Liver (tissue), 9 donors: ENCODE results near the gene MYO18A. TPM values are rescaled to one million over a fixed set of nuclear protein-coding genes. Genes with fewer than 3 reads are reported as not detected.
"Not testable (repeated sequence)": the region's sequence is repeated elsewhere in the genome, so short reads cannot be mapped to it uniquely, and the experiment has no call there.

Source experiments
- DNase-seq: peaks from one replicate; pipeline ENCODE4 v3.0.0-alpha.2; 2017; ENCODE audit warnings: low spot score
- H3K27ac ChIP-seq, 2 donors: one replicate each; pipeline ENCODE4 v1.7.0; 2013; ENCODE audit warnings: inconsistent platforms in 2 of 2, low read length in 2 of 2, control low read depth in 1 of 2, low read depth in 1 of 2, mild to moderate bottlenecking in 1 of 2
- H3K27me3 ChIP-seq, 4 donors: one replicate each; pipeline versions ENCODE4 v1.6.1 to v1.7.0; 2013; ENCODE audit warnings: low read length in 3 of 4, inconsistent platforms in 1 of 4, mild to moderate bottlenecking in 1 of 4, moderate library complexity in 1 of 4; ENCODE audit not compliant: control insufficient read depth in 4 of 4, insufficient read depth in 4 of 4
- H3K36me3 ChIP-seq, 4 donors: one replicate each; pipeline versions ENCODE4 v1.6.1 to v1.7.0; 2013; ENCODE audit warnings: low read length in 3 of 4, mild to moderate bottlenecking in 3 of 4, low read depth in 1 of 4, moderate library complexity in 1 of 4; ENCODE audit not compliant: control insufficient read depth in 4 of 4, insufficient read depth in 3 of 4
- H3K4me1 ChIP-seq, 4 donors: one replicate each; pipeline versions ENCODE4 v1.6.1 to v1.7.0; 2013; ENCODE audit warnings: low read length in 3 of 4, mild to moderate bottlenecking in 3 of 4, moderate library complexity in 1 of 4; ENCODE audit not compliant: control insufficient read depth in 4 of 4, insufficient read depth in 4 of 4
- H3K4me3 ChIP-seq, 3 donors: one replicate each; pipeline versions ENCODE4 v1.6.1 to v1.7.0; 2013; ENCODE audit warnings: low read length in 3 of 3, control low read depth in 1 of 3, low read depth in 1 of 3, mild to moderate bottlenecking in 1 of 3
- H3K9ac ChIP-seq, 2 donors: one replicate each; pipeline ENCODE4 v1.7.0; 2013; ENCODE audit warnings: low read length in 2 of 2, mild to moderate bottlenecking in 2 of 2, moderate library complexity in 2 of 2, control low read depth in 1 of 2, low read depth in 1 of 2
- H3K9me3 ChIP-seq, 4 donors: one replicate each; pipeline versions ENCODE4 v1.6.1 to v1.7.0; 2013; ENCODE audit warnings: low read length in 3 of 4; ENCODE audit not compliant: control insufficient read depth in 4 of 4
- EGR1 ChIP-seq, 2 donors: IDR thresholded peaks; 2 replicates each; pipeline ENCODE4 v1.6.1; 2016 to 2018; ENCODE audit warnings: antibody characterized with exemption in 2 of 2, low read depth in 2 of 2
- FOXA1 ChIP-seq: IDR thresholded peaks from 2 replicates; pipeline ENCODE4 v1.6.1; 2016; ENCODE audit warnings: antibody characterized with exemption
- FOXA2 ChIP-seq: IDR thresholded peaks from 2 replicates; pipeline ENCODE4 v1.6.1; 2016; ENCODE audit warnings: antibody characterized with exemption
- GABPA ChIP-seq, 2 donors: IDR thresholded peaks in 1 of 2; conservative IDR thresholded peaks in 1 of 2; 2 replicates each; pipeline ENCODE4 v1.6.1; 2016; ENCODE audit warnings: antibody characterized with exemption in 2 of 2, mild to moderate bottlenecking in 1 of 2, moderate library complexity in 1 of 2
- HNF4A ChIP-seq, 2 donors: conservative IDR thresholded peaks; 2 replicates each; pipeline ENCODE4 v1.6.1; 2016; ENCODE audit warnings: antibody characterized with exemption in 2 of 2, mild to moderate bottlenecking in 2 of 2
- HNF4G ChIP-seq: IDR thresholded peaks from 2 replicates; pipeline ENCODE4 v1.6.1; 2016; ENCODE audit warnings: antibody characterized with exemption
- JUND ChIP-seq, 2 donors: IDR thresholded peaks; 2 replicates each; pipeline ENCODE4 v1.6.1; 2016; ENCODE audit warnings: antibody characterized with exemption in 2 of 2
- NR2F2 ChIP-seq: IDR thresholded peaks from 2 replicates; pipeline ENCODE4 v1.6.1; 2016; ENCODE audit warnings: antibody characterized with exemption
- RAD21 ChIP-seq, 2 donors: IDR thresholded peaks; 2 replicates each; pipeline ENCODE4 v1.6.1; 2016; ENCODE audit warnings: antibody characterized with exemption in 2 of 2, mild to moderate bottlenecking in 2 of 2
- REST ChIP-seq: IDR thresholded peaks from 2 replicates; pipeline ENCODE4 v1.6.1; 2016; ENCODE audit warnings: antibody characterized with exemption, mild to moderate bottlenecking
- RXRA ChIP-seq, 2 donors: IDR thresholded peaks; 2 replicates each; pipeline ENCODE4 v1.6.1; 2017 to 2018; ENCODE audit warnings: antibody characterized with exemption in 2 of 2, mild to moderate bottlenecking in 1 of 2
- SP1 ChIP-seq: IDR thresholded peaks from 2 replicates; pipeline ENCODE4 v1.6.1; 2018; ENCODE audit warnings: antibody characterized with exemption, mild to moderate bottlenecking
- TAF1 ChIP-seq: conservative IDR thresholded peaks from 2 replicates; pipeline ENCODE4 v1.6.1; 2016; ENCODE audit warnings: antibody characterized with exemption, mild to moderate bottlenecking
- YY1 ChIP-seq: IDR thresholded peaks from 2 replicates; pipeline ENCODE4 v1.6.1; 2016; ENCODE audit warnings: antibody characterized with exemption, mild to moderate bottlenecking
- ZBTB33 ChIP-seq: IDR thresholded peaks from 2 replicates; pipeline ENCODE4 v1.6.1; 2016; ENCODE audit warnings: antibody characterized with exemption
- WGBS: extraction: QIAGEN DNeasy Blood & Tissue Kit; methylation state at CpG from one replicate; pipeline ENCODE4 v1.1.7; 2013; 5-methylcytosine and 5-hydroxymethylcytosine counted together
- polyA plus RNA-seq, 2 donors: library from polyadenylated mRNA; stranded (reverse) in 1 of 2; unstranded in 1 of 2; fragments of 200-250 nt in 1 of 2; fragments of >200 nt in 1 of 2; fragmentation: Nextera tagmentation in 1 of 2; extraction: Ambion mirVana in 1 of 2; gene quantifications; one replicate each; pipeline versions ENCODE4 v1.2.1 to v1.2.3, GENCODE V29; 2013 to 2015
- total RNA-seq, 2 donors: library from RNA; depleted of rRNA; stranded (reverse); fragments of >200 nt; gene quantifications; one replicate each; pipeline ENCODE4 v1.2.3, GENCODE V29; 2014
- TF ChIP-seq, protein P1 (sequence below): fragments of 150-350 bp; IDR thresholded peaks from 2 replicates; pipeline ENCODE4 v1.5.1; 2017; ENCODE audit warnings: improper control_type of control experiment, low read depth, low read length; ENCODE audit not compliant: missing input control
- donor health status: healthy.
- donor health status: healthy.
- donor health status: healthy.
- donor health status: healthy.
- donor health status: healthy.

The MYO18A gene
- total and polyA plus RNA-seq, 4 donors, result 26.3 to 81.6 (median 37.3) TPM

DNA sequence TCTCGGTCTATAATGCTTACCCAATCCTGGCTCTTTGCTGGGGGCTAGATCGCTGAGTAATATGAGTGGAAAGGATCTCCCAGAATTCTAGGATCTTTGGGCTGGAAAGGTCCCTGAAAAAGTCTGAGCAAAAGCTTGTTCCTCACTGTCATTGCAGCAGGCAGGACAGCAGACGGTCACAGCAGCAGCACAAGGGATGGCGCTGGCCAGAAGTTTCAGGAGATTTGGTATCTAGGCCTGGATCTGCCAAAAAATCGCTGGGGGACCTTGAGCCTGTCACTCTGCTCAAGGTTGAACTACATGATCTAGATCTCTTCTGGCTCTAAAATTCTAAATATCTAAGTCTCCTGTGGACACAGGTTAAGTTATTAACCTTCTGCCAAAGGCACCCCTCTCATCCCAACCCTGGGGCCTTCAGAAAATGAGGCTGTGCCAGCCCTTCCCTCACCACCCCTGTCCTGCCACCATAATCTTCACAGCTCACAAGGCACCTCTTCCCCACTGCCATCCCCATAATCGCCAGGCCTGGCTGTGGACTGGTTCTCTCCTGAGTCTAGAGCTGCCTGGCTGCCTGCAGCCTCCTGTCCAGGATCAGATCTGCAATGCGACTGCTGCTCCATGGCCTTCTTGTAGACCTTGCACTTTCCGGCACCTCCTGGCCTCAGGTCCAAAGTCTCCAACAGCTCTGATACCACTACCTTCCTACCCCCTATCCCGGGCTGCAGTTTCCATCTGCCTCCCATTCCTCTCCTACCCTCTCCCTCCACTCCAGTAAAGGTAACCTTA is 10.2 kb downstream of the MYO18A start:
- Histone ChIP-seq H3K9ac (no peak overlapping the region), H3K27me3 (no peaks in the 10 kb centered on the region), H3K4me3 (no peak overlapping the region), H3K27ac (peak overlapping the region; percentile 31 to 48), H3K4me1 (peaks cover 14 to 62% (median 40%) of the 10 kb centered on the region in 4 donors), H3K36me3 (peaks cover 5 to 9% (median 8%) of the 10 kb centered on the region in 4 donors), H3K9me3 (no peaks in the 10 kb centered on the region)
- WGBS, result 60% methylated on average over 9 of the region's 9 CpGs
- TF ChIP-seq HNF4A (conservative IDR thresholded peaks at IDR 0.05) (peak; percentile 98 to 99), ZBTB33 (no peak), NR2F2 (peak; percentile 19), FOXA2 (peak; percentile 34), REST (peak; percentile 14), RXRA (IDR thresholded peaks at IDR 0.05) (peak; percentile 70 to 82), FOXA1 (peak; percentile 15), TAF1 (no peak), RAD21 (IDR thresholded peaks at IDR 0.05) (peak in 1 of 2 donors; percentile 39), GABPA (IDR thresholded peaks at IDR 0.05 in 1 of 2, conservative IDR thresholded peaks at IDR 0.05 in 1 of 2) (no peak), EGR1 (IDR thresholded peaks at IDR 0.05; ENCODE audit: low read depth in 2 of 2) (no peak), JUND (IDR thresholded peaks at IDR 0.05) (peak in 1 of 2 donors; percentile 40), SP1 (peak; percentile 80), YY1 (peak; percentile 42), HNF4G (peak; percentile 93)
- TF ChIP-seq, protein P1, sequence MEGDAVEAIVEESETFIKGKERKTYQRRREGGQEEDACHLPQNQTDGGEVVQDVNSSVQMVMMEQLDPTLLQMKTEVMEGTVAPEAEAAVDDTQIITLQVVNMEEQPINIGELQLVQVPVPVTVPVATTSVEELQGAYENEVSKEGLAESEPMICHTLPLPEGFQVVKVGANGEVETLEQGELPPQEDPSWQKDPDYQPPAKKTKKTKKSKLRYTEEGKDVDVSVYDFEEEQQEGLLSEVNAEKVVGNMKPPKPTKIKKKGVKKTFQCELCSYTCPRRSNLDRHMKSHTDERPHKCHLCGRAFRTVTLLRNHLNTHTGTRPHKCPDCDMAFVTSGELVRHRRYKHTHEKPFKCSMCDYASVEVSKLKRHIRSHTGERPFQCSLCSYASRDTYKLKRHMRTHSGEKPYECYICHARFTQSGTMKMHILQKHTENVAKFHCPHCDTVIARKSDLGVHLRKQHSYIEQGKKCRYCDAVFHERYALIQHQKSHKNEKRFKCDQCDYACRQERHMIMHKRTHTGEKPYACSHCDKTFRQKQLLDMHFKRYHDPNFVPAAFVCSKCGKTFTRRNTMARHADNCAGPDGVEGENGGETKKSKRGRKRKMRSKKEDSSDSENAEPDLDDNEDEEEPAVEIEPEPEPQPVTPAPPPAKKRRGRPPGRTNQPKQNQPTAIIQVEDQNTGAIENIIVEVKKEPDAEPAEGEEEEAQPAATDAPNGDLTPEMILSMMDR, result no peak
- DNase-seq, result no peak

DNA sequence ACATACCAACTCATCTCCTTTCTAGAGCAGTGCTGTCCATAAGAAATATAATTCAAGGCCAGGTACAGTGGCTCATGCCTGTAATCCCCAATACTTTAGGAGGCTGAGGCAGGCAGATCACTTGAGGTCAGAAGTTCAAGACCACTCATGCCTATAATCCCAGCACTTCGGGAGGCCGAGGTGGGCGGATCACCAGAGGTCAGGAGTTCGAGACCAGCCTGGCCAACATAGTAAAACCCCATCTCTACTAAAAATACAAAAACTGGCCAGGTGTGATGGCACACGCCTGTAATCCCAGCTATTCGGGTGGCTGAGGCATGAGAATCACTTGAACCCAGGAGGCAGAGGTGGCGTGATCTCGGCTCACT is 11.5 kb downstream of the MYO18A start:
- WGBS, result 92% methylated on average over 8 of the region's 8 CpGs
- H3K4me3 ChIP-seq, H3K27ac ChIP-seq, H3K9ac ChIP-seq, H3K27me3 ChIP-seq, H3K9me3 ChIP-seq, DNase-seq: not testable (repeated sequence)
- H3K4me1 ChIP-seq, result peaks cover 14 to 66% (median 43%) of the 10 kb centered on the region in 4 donors
- H3K36me3 ChIP-seq, result peaks cover 5 to 12% (median 9%) of the 10 kb centered on the region in 4 donors
